Peyer's patch (tissue), 4 donors: Measurements from ENCODE around the gene FAM107B. TPM values are rescaled to one million over a fixed set of nuclear protein-coding genes. Genes with fewer than 3 reads are reported as not detected.
A peak's percentile ranks its signal among the peaks of the same experiment; 100 is the strongest.

Experiments used
- DNase-seq, 3 donors: peaks; one replicate each; pipeline ENCODE4 v3.0.0-alpha.2; 2017 to 2019
- H3K27ac ChIP-seq, 4 donors: fragments of 200-600 bp; sonication (generic); one replicate each; pipeline ENCODE4 v1.5.1; 2016 to 2019
- H3K27me3 ChIP-seq, 2 donors: fragments of 200-600 bp; sonication (generic); one replicate each; pipeline ENCODE4 v1.5.1; 2019
- H3K36me3 ChIP-seq, 3 donors: fragments of 200-600 bp; sonication (generic); one replicate each; pipeline ENCODE4 v1.5.1; 2016 to 2019
- H3K4me1 ChIP-seq, 4 donors: fragments of 200-600 bp; sonication (generic); one replicate each; pipeline ENCODE4 v1.5.1; 2016 to 2019
- H3K4me3 ChIP-seq, 4 donors: fragments of 200-600 bp; sonication (generic); 1 replicate in 3 of 4; 2 replicates in 1 of 4; pipeline ENCODE4 v1.5.1; 2016 to 2019; ENCODE audit warnings: mild to moderate bottlenecking in 1 of 4
- H3K9me3 ChIP-seq, 4 donors: fragments of 200-600 bp; sonication (generic); one replicate each; pipeline ENCODE4 v1.5.1; 2016 to 2019; ENCODE audit warnings: mild to moderate bottlenecking in 1 of 4
- CTCF ChIP-seq, 6 experiments: fragments of 450-650 bp in 4 of 6; fragments of 200-600 bp in 2 of 6; sonication (generic) in 1 of 6; IDR thresholded peaks; one replicate each; pipeline ENCODE4 v1.5.1; 2017 to 2019; ENCODE audit warnings: antibody characterized with exemption in 6 of 6, mild to moderate bottlenecking in 3 of 6, moderate library complexity in 1 of 6
- POLR2A ChIP-seq, 2 donors: fragments of 450-650 bp; IDR thresholded peaks; one replicate each; pipeline ENCODE4 v1.5.1; 2017; ENCODE audit warnings: antibody characterized with exemption in 2 of 2, mild to moderate bottlenecking in 2 of 2, moderate library complexity in 2 of 2
- total RNA-seq, 4 donors: library from RNA; depleted of rRNA; stranded (reverse); fragments of >200 nt; gene quantifications; one replicate each; pipeline ENCODE4 v1.1.0, GENCODE V29; 2016

The FAM107B gene
- total RNA-seq, 4 donors from 2014 or later, result 36.6 to 89.1 (median 39.6) TPM

GRCh38 chr10:14531974-14532373, 242.7 kb downstream of the FAM107B start:
- peak overlapping the region in 3 of 4 donors; percentile 52 to 82 (median 55) for H3K27ac ChIP-seq
- peak overlapping the region in 2 of 4 donors; percentile 28 to 29 for H3K4me3 ChIP-seq
- H3K36me3 ChIP-seq, result peaks cover 0 to 12% (median 0%) of the 10 kb centered on the region in 3 donors
- no peaks in the 10 kb centered on the region for H3K27me3 ChIP-seq
- H3K4me1 ChIP-seq, result peaks cover 0 to 56% (median 2%) of the 10 kb centered on the region in 4 donors
- no peak for DNase-seq
- TF ChIP-seq POLR2A (IDR thresholded peaks at IDR 0.05) (no peak), CTCF (IDR thresholded peaks at IDR 0.05) (no peak)
- H3K9me3 ChIP-seq, result no peaks in the 10 kb centered on the region

- TF ChIP-seq CTCF (IDR thresholded peaks at IDR 0.05), result no peak
- TF ChIP-seq POLR2A (IDR thresholded peaks at IDR 0.05), result no peak
- Histone ChIP-seq H3K27ac (no peak overlapping the region), H3K4me3 (no peak overlapping the region), H3K9me3 (no peaks in the 10 kb centered on the region), H3K27me3 (no peaks in the 10 kb centered on the region), H3K36me3 (peaks cover 0 to 12% (median 0%) of the 10 kb centered on the region in 3 donors), H3K4me1 (peaks cover 0 to 44% (median 2%) of the 10 kb centered on the region in 4 donors)
- DNase-seq, result no peak
These were observed 244.2 kb downstream of the FAM107B start for GRCh38 chr10:14530465-14530864.

GRCh38 chr10:14529351-14529750, 245.3 kb downstream of the FAM107B start:
- peaks cover 0 to 12% (median 0%) of the 10 kb centered on the region in 3 donors for H3K36me3 ChIP-seq
- H3K27ac ChIP-seq, result no peak overlapping the region
- TF ChIP-seq CTCF (IDR thresholded peaks at IDR 0.05) (no peak), POLR2A (IDR thresholded peaks at IDR 0.05) (no peak)
- no peaks in the 10 kb centered on the region for H3K9me3 ChIP-seq
- peaks cover 0 to 38% (median 2%) of the 10 kb centered on the region in 4 donors for H3K4me1 ChIP-seq
- no peak overlapping the region for H3K4me3 ChIP-seq
- DNase-seq, result no peak
- H3K27me3 ChIP-seq, result no peaks in the 10 kb centered on the region

GRCh38 chr10:14528450-14528849, 246.2 kb downstream of the FAM107B start:
- no peaks in the 10 kb centered on the region for H3K27me3 ChIP-seq
- no peak for DNase-seq
- H3K4me3 ChIP-seq, result no peak overlapping the region
- peaks cover 0 to 12% (median 0%) of the 10 kb centered on the region in 3 donors for H3K36me3 ChIP-seq
- no peaks in the 10 kb centered on the region for H3K9me3 ChIP-seq
- TF ChIP-seq POLR2A (IDR thresholded peaks at IDR 0.05) (no peak), CTCF (IDR thresholded peaks at IDR 0.05) (no peak)
- H3K4me1 ChIP-seq, result peaks cover 0 to 29% (median under 1%) of the 10 kb centered on the region in 4 donors
- H3K27ac ChIP-seq, result no peak overlapping the region

- Histone ChIP-seq H3K27me3 (no peaks in the 10 kb centered on the region), H3K36me3 (peaks cover 0 to 12% (median 0%) of the 10 kb centered on the region in 3 donors), H3K9me3 (no peaks in the 10 kb centered on the region), H3K4me1 (peaks cover 0 to 23% (median 0%) of the 10 kb centered on the region in 4 donors), H3K27ac (no peak overlapping the region), H3K4me3 (no peak overlapping the region)
- TF ChIP-seq CTCF (IDR thresholded peaks at IDR 0.05) (no peak), POLR2A (IDR thresholded peaks at IDR 0.05) (no peak)
- no peak for DNase-seq
These were observed 246.8 kb downstream of the FAM107B start for GRCh38 chr10:14527915-14528314.
